Transverse colon (tissue), 4 donors: ENCODE data around the gene TPM1.

ENCODE experiments used
- CTCF ChIP-seq, 5 experiments: fragments of 200-600 bp in 3 of 5; fragments of 450-650 bp in 2 of 5; sonication (generic) in 3 of 5; IDR thresholded peaks; 1 replicate in 2 of 5; 2 replicates in 3 of 5; pipeline ENCODE4 v1.5.1; 2016 to 2017; ENCODE audit warnings: antibody characterized with exemption in 5 of 5, inconsistent platforms in 3 of 5, mild to moderate bottlenecking in 2 of 5, moderate library complexity in 1 of 5
- EP300 ChIP-seq: sonication (generic); formaldehyde crosslinking; IDR thresholded peaks from one replicate; pipeline ENCODE4 v1.6.1; 2017; ENCODE audit warnings: antibody characterized with exemption, low read depth
- POLR2AphosphoS5 ChIP-seq, 3 donors: sonication (generic); formaldehyde crosslinking; IDR thresholded peaks; one replicate each; pipeline ENCODE4 v1.6.1; 2016; ENCODE audit warnings: antibody characterized with exemption in 3 of 3

DNA sequence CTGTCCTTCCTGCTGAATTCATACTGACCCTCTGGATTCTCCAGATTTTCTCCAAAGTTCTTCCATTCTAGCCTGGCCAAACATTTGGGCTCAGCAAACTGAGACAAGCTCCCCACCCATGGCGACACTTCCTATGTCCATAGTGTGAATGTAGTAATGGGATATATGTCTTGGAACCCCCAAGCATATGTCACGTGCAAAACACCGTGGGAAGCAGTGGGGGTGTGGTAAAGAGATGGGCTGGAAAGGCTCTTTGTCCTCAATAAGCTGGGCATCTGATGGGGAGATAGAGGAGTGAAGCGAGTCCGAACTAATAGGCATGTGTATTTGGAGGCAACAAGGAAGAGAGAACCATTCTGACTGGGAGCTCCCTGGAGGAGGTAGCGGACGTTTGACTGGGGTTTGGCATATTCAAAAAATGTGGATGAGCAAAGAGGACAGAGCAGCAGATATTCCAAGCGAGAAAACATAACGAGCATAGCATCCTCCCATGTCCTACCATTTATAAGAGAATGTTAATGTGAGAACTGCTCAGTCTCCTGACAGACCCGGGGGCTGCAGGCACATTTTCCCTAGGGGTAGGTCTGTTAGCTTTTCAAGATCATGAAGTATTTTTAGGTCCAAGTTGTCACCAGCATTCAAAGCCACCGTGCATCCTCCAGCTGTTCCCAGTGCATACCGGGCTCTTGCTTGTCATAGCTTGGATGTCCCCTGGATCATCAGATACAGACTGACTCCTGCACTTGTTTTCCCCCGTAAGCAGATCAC, 25.6 kb downstream of the TPM1 start:
- TF ChIP-seq EP300 = no peak
- no peak for TF ChIP-seq CTCF (IDR thresholded peaks at IDR 0.05)
- no peak for TF ChIP-seq POLR2AphosphoS5 (IDR thresholded peaks at IDR 0.05)
